ENCODE measurements around the gene KNTC1.
"Not testable (repeated sequence)": the region's sequence is repeated elsewhere in the genome, so short reads cannot be mapped to it uniquely, and the experiment has no call there.

The KNTC1 gene

GRCh38 chr12:122513028-122513427, 14.0 kb upstream of the KNTC1 start:
- not testable (repeated sequence) for DNase-seq (ENCODE audit: low read depth)

DNA sequence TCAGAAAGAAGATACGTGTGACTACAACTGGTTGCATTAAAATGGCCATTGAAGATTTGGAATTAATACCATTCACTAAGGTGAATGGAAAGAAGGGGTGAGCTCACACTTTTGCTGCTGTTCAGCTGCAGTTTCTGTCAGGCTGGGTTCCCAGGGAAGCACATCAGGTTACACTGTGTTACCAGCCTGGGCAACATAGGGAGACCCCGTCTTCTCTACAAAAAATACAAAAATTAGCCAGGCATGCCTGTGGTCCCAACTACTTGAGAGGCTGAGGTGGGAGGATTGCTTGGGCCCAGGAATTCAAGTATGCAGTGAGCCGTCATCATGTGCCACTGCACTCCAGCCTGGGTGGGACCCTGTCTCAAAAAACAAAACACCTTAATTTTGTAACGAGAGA, 13.4 kb upstream of the KNTC1 start:
- no peak for DNase-seq (ENCODE audit: low read depth)

DNA sequence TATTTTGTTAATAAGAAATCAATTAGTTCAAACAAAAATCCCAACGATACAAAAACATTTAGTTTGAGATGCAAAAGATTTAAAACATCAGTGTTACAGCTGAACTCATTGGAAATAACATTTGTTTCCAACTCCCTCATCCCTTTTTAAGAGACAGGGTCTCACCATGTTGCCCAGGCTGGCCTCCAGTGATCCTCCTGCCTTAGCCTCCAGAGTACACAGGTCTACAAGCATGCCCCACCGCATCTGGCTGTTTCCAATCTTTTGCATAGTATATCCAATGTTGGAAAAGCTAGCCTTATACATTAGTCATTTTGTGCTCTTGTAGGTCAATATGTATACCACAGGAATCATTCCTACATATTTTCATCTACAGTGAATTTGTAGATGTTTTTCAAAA, 11.8 kb upstream of the KNTC1 start:
- DNase-seq (ENCODE audit: low read depth): no peak

DNA sequence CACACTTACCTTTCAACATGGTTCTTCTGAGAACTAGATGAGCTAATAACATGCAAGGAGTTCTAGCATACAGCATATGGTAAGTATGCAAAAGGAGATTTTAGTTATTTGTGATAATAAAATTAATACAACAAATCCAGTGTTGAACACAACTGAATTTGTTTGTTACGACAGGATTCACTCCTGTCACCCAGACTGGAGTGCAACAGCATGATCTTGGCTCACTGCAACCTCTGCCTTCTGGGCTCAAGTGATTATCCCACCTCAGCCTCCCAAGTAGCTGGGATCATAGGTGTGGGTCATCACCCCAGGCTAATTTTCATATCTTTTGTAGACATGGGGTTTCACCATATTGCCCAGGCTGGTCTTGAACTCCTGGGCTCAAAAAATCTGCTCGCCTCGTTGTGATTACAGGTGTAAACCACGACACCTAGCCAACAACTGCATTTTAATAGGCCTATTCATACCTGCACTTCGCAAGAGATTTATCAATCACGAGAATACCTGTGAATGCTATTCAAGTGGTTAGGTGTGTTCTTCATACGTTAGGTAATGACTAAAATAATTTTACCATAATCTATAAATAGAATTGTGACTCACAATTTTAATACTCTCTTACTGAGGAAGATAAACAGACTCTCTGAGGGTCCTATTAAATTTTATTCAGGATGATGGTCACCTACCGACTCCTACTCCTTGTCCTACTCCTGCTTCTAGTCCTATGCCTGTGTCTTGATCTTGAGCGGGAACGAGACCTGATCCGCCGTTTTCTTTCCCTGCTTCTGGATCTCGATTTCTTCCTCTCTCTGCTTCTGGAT, 10.3 kb upstream of the KNTC1 start:
- no peak for DNase-seq (ENCODE audit: low read depth)

- DNase-seq (ENCODE audit: low read depth): peak; percentile 97
Observed at GRCh38 chr12:122517877-122518276, 9.2 kb upstream of the KNTC1 start.

GRCh38 chr12:122518908-122519307, 8.1 kb upstream of the KNTC1 start:
- no peak for DNase-seq (ENCODE audit: low read depth)

DNA sequence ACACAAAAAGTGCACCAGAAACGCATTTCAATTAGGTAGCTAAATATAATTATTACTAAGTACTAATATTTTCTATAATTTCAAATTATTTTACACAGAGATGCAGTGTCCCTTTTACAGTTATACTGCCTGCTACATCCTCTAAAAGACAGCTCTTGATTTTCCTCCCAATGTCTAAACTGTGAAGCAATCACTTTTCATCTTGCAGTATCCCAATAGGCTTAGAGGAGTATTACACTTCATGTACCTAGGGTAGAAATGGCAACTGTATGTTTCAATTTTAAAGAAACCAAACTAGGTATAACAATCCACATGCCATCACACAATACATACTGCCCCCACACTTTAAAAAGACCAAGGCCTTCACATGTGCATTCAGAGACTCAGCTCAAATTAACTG, 7.6 kb upstream of the KNTC1 start:
- no peak for DNase-seq (ENCODE audit: low read depth)

DNA sequence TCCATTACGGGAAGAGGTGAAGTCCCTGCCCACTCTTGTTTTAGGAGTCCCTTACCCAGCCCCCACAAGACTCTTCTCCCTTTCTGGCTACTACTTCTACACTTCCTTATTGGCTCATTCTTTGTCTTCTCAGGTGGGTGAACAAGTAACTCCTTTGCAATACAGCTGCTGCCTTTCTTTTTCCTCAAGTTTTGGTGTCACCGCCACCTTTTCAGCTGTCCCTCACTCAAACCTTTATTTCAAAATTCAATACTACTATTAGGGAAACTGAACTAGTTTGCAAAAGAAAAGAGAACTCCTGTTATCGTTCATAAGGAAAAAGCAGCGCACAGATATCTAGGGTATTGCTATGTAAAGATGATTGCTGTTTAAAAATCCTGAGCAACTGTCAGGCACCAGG, 6.4 kb upstream of the KNTC1 start:
- DNase-seq (ENCODE audit: low read depth): no peak

DNA sequence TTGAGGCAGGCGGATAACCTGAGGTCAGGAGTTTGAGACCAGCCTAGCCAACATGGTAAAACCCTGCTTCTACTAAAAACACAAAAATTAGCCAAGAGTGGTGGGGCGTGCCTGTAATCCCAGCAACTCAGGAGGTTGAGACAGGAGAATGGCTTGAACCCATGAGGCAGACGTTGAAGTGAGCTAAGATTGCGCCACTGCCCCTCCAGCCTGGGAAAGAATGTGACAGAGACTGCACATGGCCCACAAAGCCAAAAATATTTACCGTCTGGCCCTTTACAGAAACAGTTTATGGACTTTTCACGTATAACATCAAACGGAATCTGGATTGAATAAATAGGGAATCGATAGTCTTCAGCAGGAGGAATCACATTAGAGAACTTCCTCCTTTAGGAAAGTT, 3.8 kb upstream of the KNTC1 start:
- peak; percentile 86 for DNase-seq (ENCODE audit: low read depth)

DNA sequence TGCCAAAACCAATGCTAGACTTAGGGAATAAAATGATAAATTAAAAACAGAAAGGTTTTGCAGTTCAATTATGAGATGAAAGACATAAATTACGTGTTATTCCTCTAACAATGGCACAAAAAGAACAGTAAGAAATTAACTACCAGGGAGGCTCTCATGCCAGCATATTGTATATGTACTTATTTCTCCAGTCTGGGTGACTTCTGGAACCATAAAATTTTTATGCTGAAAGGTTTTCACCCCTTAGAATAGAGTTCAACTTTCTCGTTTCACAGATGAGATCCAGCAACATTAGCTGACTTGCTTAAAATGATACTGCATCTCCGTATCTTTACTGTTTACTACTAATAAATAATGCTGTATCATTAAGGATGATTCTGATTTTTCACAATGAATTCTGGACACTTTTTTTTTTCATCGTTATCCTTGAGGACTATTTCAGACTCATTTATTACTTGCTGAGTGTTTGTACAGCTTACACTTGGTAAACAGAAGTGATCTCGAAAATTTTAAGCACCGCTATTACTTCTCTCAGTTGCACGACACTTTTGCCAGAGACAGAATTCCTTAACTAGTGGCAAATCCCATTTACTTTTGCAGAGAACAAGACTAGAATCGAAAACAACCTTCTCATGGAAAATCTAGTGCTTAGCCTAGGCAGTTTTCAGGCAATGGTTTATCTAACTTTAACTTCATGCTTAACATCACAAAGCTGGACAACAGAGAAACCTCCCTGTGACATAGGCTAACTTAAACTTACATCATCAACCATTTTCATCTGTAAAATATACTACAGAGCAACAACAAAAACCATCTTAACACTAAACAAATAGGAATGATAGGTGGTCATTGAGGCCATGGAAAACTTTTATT, 3.0 kb upstream of the KNTC1 start:
- no peak for DNase-seq (ENCODE audit: low read depth)

DNA sequence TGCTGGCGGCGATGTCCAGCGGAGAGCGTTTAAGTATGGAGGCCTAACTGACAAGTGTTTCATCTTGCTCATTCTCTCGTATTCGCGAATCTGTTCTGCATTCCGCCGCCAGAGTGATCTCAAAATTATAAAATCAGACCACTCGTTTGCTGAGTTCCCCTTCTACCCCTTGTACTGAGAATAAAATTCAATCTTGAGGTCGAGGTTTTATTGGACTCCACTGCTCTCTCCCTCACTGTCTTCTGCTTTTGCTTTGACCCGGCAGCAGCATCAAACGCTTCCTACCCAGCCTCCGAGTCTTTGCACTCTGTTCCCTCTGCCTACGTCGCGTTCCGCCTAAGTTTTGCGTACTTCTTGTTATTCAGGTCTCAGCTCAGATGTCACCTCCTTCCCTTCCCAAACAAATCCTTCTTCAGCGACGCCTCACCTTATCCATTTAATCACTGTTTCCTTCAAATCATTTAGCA, 462 bp downstream of the KNTC1 start:
- DNase-seq (ENCODE audit: low read depth): peak; percentile 39

DNA sequence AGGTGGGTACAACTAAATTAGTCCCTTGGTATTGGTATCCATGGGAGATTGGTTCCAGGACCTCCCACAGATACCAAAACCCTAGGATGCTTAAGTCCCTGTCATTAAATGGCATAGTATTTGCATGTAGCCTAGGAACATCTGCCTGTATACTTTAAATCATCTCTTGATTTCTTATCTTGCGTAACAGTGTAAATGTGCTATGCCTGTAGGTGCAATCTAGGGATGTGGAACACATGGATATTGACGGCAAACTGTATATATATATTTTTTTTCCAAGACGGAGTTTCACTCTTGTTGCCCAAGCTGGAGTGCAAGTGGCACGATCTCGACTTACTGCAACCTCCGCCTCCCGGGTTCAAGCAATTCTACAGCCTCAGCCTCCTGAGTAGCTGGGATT, 1.5 kb downstream of the KNTC1 start:
- no peak for DNase-seq (ENCODE audit: low read depth)

DNA sequence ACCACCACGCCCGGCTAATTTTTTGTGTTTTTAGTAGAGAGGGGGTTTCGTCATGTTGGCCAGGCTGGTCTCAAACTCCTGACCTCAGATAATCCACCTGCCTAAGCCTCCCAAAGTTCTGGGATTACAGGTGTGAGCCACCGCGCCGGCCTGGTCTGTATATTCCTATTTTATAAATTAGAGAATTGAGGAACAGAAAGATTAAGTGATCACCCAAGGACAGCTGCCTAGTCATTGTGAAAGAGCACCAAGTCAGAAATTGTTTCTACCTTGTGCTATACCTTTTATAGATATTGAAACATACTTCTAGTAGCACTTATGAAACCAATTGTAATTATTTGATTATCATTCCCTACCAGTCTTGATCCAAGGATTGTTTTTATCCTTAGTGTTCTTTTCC, 1.9 kb downstream of the KNTC1 start:
- no peak for DNase-seq (ENCODE audit: low read depth)

GRCh38 chr12:122533856-122534255, 6.8 kb downstream of the KNTC1 start:
- DNase-seq (ENCODE audit: low read depth): no peak

GRCh38 chr12:122537021-122537420, 10.0 kb downstream of the KNTC1 start:
- no peak for DNase-seq (ENCODE audit: low read depth)

- DNase-seq (ENCODE audit: low read depth): no peak
Observed at GRCh38 chr12:122538496-122538895, 11.4 kb downstream of the KNTC1 start.

GRCh38 chr12:122544537-122544936, 17.5 kb downstream of the KNTC1 start:
- DNase-seq (ENCODE audit: low read depth): no peak

DNA sequence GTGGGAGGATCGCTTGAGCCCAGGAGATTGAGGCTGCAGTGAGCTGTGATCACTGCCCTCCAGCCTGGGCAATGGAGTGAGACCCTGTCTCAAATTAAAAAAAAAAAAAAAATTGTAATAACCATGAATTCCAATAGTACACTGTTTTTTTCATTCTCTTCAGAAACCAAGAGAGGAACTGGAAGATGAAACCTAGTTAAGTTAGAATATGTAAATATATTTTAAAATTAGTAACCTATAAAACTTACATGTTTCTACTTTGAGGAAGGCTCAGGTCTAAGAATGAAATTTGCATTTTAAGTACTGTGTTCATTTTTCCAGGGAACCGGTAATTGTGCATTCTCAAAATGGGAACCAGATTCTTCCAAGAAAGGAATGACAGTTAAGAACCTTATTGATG, 18.8 kb downstream of the KNTC1 start:
- DNase-seq (ENCODE audit: low read depth): no peak

DNA sequence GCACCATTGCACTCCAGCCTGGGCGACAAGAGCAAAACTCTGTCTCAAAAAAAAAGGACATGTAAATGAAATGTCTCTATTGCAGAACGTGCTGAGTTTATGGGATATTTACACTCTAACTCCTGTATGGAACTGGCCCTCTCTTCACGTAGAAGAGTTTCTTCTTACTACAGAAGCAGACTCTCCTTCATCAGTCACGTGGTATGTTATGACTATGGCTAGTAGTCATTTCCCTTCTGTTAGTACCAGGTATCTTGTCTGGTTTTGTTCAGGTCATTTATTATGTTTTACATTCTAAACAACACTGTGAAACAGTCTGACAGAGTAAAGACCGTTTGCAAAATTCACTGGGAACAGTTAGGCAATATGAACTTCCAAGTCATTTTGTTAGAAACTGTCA, 20.3 kb downstream of the KNTC1 start:
- DNase-seq (ENCODE audit: low read depth): no peak

- no peak for DNase-seq (ENCODE audit: low read depth)
Observed at GRCh38 chr12:122558745-122559641, 31.9 kb downstream of the KNTC1 start.

- DNase-seq (ENCODE audit: low read depth): no peak
Observed at GRCh38 chr12:122560138-122560537, 33.1 kb downstream of the KNTC1 start.

- no peak for DNase-seq (ENCODE audit: low read depth)
Observed at GRCh38 chr12:122563361-122563760, 36.3 kb downstream of the KNTC1 start.
